ENCODE data around the gene IL20RA. TPM values are rescaled to one million over a fixed set of nuclear protein-coding genes. Genes with fewer than 3 reads are reported as not detected.
"Not testable (repeated sequence)": the region's sequence is repeated elsewhere in the genome, so short reads cannot be mapped to it uniquely, and the experiment has no call there.

Gene IL20RA
- total and polyA plus RNA-seq, 2 of the 13 experiments (the other 11 are each of a cell fraction or from before 2014, with no cell fraction given), result not detected

DNA sequence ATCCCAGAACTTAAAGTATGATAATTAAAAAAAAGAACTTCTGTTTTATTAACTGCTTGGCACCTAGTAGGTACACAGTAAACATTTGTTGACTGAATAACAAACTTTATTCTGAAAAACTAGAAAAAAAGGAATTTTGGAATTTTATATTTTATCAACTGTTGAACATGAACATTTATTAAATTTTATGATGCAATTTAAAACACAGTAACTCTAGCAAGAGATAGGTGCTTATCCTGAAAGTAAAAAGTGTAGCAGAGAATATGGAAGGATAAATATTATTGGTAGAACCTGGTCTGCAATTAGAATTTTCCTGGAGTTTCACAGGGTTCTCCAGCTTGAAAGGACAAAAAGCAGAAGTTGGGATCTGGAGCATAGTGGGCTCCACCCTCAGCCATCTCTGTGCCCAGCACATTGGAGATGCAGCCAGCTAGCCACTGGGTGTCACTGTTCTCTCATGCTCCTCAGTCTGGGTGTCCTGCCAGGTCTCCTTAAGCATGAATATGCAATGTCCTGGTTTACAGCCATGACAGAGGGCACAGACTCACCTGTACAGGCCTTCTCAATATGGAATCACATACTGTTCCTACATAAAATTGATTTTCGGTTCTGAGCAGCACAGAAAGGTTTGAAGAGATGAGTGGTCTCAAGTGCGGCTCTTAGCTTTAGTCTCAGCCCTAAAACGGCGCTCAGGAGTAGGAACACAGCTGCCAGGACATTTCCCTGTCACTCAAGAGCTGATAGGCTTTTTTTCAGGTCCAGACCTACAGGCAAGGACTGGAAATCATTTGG is 31.7 kb upstream of the IL20RA start (continued):
- TF ChIP-seq MZF1 (CRISPR knock-in tag; IDR thresholded peaks at IDR 0.05; ENCODE audit: borderline replicate concordance) (no peak), KDM2A (CRISPR knock-in tag; IDR thresholded peaks at IDR 0.05; ENCODE audit: borderline replicate concordance, low read depth) (peak; percentile 46; the same call in 1 of the 2 replicates), HNF4A (CRISPR knock-in tag; IDR thresholded peaks at IDR 0.05) (no peak), ZNF235 (CRISPR knock-in tag; IDR thresholded peaks at IDR 0.05; ENCODE audit: borderline replicate concordance) (no peak), ZBTB38 (CRISPR knock-in tag; IDR thresholded peaks at IDR 0.05) (no peak)
- TF ChIP-seq, protein P1, sequence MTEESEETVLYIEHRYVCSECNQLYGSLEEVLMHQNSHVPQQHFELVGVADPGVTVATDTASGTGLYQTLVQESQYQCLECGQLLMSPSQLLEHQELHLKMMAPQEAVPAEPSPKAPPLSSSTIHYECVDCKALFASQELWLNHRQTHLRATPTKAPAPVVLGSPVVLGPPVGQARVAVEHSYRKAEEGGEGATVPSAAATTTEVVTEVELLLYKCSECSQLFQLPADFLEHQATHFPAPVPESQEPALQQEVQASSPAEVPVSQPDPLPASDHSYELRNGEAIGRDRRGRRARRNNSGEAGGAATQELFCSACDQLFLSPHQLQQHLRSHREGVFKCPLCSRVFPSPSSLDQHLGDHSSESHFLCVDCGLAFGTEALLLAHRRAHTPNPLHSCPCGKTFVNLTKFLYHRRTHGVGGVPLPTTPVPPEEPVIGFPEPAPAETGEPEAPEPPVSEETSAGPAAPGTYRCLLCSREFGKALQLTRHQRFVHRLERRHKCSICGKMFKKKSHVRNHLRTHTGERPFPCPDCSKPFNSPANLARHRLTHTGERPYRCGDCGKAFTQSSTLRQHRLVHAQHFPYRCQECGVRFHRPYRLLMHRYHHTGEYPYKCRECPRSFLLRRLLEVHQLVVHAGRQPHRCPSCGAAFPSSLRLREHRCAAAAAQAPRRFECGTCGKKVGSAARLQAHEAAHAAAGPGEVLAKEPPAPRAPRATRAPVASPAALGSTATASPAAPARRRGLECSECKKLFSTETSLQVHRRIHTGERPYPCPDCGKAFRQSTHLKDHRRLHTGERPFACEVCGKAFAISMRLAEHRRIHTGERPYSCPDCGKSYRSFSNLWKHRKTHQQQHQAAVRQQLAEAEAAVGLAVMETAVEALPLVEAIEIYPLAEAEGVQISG (CRISPR knock-in tag; IDR thresholded peaks at IDR 0.05), result peak; percentile 24; the same call in 1 of the 2 replicates
- TF ChIP-seq, protein P2, sequence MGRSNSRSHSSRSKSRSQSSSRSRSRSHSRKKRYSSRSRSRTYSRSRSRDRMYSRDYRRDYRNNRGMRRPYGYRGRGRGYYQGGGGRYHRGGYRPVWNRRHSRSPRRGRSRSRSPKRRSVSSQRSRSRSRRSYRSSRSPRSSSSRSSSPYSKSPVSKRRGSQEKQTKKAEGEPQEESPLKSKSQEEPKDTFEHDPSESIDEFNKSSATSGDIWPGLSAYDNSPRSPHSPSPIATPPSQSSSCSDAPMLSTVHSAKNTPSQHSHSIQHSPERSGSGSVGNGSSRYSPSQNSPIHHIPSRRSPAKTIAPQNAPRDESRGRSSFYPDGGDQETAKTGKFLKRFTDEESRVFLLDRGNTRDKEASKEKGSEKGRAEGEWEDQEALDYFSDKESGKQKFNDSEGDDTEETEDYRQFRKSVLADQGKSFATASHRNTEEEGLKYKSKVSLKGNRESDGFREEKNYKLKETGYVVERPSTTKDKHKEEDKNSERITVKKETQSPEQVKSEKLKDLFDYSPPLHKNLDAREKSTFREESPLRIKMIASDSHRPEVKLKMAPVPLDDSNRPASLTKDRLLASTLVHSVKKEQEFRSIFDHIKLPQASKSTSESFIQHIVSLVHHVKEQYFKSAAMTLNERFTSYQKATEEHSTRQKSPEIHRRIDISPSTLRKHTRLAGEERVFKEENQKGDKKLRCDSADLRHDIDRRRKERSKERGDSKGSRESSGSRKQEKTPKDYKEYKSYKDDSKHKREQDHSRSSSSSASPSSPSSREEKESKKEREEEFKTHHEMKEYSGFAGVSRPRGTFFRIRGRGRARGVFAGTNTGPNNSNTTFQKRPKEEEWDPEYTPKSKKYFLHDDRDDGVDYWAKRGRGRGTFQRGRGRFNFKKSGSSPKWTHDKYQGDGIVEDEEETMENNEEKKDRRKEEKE (IDR thresholded peaks at IDR 0.05), result no peak
- TF ChIP-seq, protein P3, sequence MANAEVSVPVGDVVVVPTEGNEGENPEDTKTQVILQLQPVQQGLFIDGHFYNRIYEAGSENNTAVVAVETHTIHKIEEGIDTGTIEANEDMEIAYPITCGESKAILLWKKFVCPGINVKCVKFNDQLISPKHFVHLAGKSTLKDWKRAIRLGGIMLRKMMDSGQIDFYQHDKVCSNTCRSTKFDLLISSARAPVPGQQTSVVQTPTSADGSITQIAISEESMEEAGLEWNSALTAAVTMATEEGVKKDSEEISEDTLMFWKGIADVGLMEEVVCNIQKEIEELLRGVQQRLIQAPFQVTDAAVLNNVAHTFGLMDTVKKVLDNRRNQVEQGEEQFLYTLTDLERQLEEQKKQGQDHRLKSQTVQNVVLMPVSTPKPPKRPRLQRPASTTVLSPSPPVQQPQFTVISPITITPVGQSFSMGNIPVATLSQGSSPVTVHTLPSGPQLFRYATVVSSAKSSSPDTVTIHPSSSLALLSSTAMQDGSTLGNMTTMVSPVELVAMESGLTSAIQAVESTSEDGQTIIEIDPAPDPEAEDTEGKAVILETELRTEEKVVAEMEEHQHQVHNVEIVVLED (CRISPR knock-in tag; IDR thresholded peaks at IDR 0.05; ENCODE audit: borderline replicate concordance), result no peak

DNA sequence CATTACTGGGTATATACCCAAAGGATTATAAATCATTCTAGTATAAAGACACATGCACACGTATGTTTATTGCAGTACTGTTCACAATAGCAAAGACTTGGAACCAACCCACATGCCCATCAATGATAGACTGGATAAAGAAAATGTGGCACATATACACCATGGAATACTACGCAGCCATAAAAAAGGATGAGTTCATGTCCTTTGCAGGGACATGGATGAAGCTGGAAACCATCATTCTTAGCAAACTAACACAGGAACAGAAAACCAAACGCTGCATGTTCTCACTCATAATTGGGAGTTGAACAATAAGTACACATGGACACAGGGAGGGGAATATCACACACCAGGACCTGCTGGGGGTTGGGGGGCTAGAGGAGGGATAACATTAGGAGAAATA is 31.0 kb upstream of the IL20RA start:
- FAIRE-seq; ATAC-seq; H3K9ac ChIP-seq (ENCODE audit: insufficient read depth, low read depth, low read length); H3K9me3 ChIP-seq (ENCODE audit: low read length); DNase-seq (ENCODE audit: low spot score); H3K4me1 ChIP-seq (ENCODE audit: insufficient read depth, low read length); H3K4me3 ChIP-seq (replicated peaks in 1 of 3; ENCODE audit: insufficient read depth in 1 of 3, low read depth in 2 of 3, low read length in 3 of 3); H3K79me2 ChIP-seq (ENCODE audit: insufficient read depth, low read length); H4K20me1 ChIP-seq (ENCODE audit: insufficient read depth, low read length); H2AFZ ChIP-seq (ENCODE audit: low read length); H3K27me3 ChIP-seq (ENCODE audit: control insufficient read depth in 1 of 2, insufficient read depth in 2 of 2, low read length in 2 of 2); POLR2A ChIA-PET; H3K36me3 ChIP-seq (replicated peaks in 1 of 2; ENCODE audit: control insufficient read depth in 1 of 2, insufficient read depth in 2 of 2, low read length in 2 of 2); H3K4me2 ChIP-seq (ENCODE audit: low read depth, low read length); BruUV-seq (replicated peaks); H3K27ac ChIP-seq (ENCODE audit: extremely low read length, insufficient read depth, low read length): not testable (repeated sequence)
- WGBS (ENCODE audit: low lambda C conversion rate), result 31% methylated on average over 3 of the region's 3 CpGs
- CTCF ChIA-PET (ENCODE audit: low intra/inter-chr PET ratio, low total read pairs), result interaction anchor here (1.3 to 1.4 kb wide), 3 partner anchors 90 to 566 kb away, joined by 3 to 20 read pairs (median 6); no protein-coding TSS in a partner anchor
- in situ Hi-C loops (cut with HindIII; ENCODE audit: extremely low pct_ligation_motif_present, low pct_unique_long_range_greater_than_20kb), result loop anchor here (25.0 kb wide), 1 partner anchor 887 kb away; no protein-coding TSS in a partner anchor
- intact Hi-C loops (cut with micrococcal nuclease; ENCODE audit: unreplicated experiment), result loop anchor here (1.0 kb wide), 2 partner anchors 239 to 566 kb away; no protein-coding TSS in a partner anchor
